ENCODE measurements around the gene WDR48. TPM values are rescaled to one million over a fixed set of nuclear protein-coding genes. Genes with fewer than 3 reads are reported as not detected.
A peak's percentile ranks its signal among the peaks of the same experiment; 100 is the strongest.

WDR48 gene
- total RNA-seq, 1 donor from 2014 or later, result 48.9 TPM

DNA sequence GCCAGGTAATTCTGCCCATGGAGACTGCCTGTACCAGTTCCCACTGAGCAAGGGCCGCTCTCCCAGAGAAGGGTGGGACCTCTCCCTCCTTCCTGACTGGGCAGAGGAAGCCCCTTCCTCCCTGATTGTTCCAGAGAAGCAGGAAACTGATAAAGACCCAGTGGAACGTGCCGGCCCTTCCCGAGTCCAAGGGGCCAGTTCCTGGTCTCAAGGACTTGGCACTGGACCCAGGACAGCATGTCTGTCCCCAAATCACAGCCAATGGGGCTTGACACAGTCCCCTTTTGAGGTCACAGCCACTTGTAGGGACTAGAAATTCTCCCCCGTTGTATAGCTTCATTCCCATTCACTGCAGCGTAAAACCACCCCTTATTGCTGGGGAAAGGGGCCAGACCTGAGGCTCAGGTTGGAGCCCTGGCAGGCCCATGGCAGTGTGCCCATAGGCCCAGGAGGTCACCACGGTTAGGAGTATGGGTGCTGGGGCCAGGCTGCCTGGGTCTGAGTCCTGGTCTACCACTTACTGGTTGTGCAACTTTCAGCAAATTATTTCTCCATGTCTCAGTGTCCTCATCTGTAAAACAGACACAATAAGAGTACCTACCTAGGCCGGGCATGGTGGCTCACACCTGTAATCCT is 83.5 kb downstream of the WDR48 start:
- TF ChIP-seq, protein P1, sequence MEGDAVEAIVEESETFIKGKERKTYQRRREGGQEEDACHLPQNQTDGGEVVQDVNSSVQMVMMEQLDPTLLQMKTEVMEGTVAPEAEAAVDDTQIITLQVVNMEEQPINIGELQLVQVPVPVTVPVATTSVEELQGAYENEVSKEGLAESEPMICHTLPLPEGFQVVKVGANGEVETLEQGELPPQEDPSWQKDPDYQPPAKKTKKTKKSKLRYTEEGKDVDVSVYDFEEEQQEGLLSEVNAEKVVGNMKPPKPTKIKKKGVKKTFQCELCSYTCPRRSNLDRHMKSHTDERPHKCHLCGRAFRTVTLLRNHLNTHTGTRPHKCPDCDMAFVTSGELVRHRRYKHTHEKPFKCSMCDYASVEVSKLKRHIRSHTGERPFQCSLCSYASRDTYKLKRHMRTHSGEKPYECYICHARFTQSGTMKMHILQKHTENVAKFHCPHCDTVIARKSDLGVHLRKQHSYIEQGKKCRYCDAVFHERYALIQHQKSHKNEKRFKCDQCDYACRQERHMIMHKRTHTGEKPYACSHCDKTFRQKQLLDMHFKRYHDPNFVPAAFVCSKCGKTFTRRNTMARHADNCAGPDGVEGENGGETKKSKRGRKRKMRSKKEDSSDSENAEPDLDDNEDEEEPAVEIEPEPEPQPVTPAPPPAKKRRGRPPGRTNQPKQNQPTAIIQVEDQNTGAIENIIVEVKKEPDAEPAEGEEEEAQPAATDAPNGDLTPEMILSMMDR (IDR thresholded peaks at IDR 0.05), result no peak
- H3K4me1 Mint-ChIP-seq, result no peaks in the 10 kb centered on the region
- no peak overlapping the region for H3K27ac Mint-ChIP-seq
- DNase-seq (no peak), ATAC-seq (ENCODE audit: low read depth) (no peak)
- H3K4me3 Mint-ChIP-seq, result no peak overlapping the region
- ChIA-PET POLR2A (no interaction called here), CTCF (no interaction called here)
- peaks cover 67% of the 10 kb centered on the region for H3K36me3 Mint-ChIP-seq (ENCODE audit: low read depth)
- H3K27me3 Mint-ChIP-seq, result no peaks in the 10 kb centered on the region
- intact Hi-C loops (cut with micrococcal nuclease), result no loop called here
- H3K9me3 Mint-ChIP-seq, result no peaks in the 10 kb centered on the region

DNA sequence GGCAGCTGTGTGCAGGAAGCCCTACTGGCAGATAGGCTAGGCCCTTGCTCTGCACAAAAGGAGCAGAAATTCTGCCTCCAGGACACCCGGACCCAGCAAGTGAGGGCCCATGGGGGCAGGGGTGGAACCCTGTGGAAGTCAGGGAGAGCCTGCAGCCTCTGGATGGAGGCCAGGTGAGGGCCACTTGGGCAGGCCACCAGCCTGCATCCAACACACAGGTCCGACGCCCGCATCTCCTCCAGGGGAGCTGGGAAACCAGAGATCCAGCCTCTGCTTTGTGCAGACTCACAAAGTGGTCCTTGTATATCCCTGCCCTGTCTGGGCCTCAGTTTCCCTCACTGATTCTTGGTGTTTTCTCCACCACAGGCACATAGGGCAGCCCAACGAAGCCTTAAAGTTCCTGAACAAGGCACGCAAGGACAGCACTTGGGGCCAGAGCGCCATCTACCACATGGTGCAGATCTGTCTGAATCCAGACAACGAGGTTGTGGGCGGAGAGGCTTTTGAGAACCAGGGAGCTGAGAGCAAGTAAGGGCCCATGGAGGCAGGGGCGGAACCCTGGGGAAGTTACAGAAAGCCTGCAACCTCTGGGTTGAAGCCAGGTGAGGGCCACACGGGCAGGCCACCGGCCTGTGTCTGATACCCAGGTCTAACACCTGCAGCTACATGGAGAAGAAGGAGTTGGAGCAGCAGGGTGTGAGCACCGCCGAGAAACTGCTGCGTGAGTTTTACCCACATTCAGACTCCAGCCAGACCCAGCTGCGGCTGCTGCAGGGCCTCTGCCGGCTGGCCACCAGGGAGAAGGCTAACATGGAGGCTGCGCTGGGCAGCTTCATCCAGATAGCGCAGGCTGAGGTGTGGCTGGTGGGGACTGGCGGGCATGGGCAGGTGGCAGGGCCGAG is 85.0 kb downstream of the WDR48 start:
- H3K9me3 Mint-ChIP-seq, result no peaks in the 10 kb centered on the region
- DNase-seq (no peak), ATAC-seq (ENCODE audit: low read depth) (no peak)
- TF ChIP-seq, protein P1 (IDR thresholded peaks at IDR 0.05), result no peak
- ChIA-PET POLR2A (interaction anchor here (0.8 kb wide), 1 partner anchor 12 kb away, joined by 3 read pairs; no protein-coding TSS in a partner anchor), CTCF (no interaction called here)
- no peaks in the 10 kb centered on the region for H3K27me3 Mint-ChIP-seq
- peak overlapping the region; percentile 12 for H3K27ac Mint-ChIP-seq
- H3K36me3 Mint-ChIP-seq (ENCODE audit: low read depth), result peaks cover 65% of the 10 kb centered on the region
- intact Hi-C loops (cut with micrococcal nuclease), result no loop called here
- no peak overlapping the region for H3K4me3 Mint-ChIP-seq
- H3K4me1 Mint-ChIP-seq, result peaks cover 15% of the 10 kb centered on the region

DNA sequence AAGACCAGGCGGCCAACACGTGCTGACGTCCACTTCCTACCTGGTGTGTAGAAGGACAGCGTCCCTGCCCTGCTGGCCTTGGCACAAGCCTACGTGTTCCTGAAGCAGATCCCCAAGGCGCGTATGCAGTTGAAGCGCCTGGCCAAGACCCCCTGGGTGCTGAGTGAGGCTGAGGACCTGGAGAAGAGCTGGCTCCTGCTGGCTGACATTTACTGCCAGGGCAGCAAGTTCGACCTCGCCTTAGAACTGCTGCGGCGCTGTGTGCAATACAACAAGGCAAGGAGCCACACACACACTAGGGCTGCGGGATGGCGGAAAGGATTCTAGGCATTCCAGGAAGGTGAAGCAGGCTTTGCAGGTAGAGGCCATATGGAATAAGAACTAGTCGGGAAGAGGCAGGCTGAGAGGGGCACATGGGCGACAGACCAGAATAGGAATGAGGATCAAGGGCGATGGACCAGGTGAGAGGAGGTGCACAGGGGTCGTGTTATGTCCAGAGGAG is 85.7 kb downstream of the WDR48 start:
- peaks cover 22% of the 10 kb centered on the region for H3K4me1 Mint-ChIP-seq
- no peak overlapping the region for H3K4me3 Mint-ChIP-seq
- peaks cover 66% of the 10 kb centered on the region for H3K36me3 Mint-ChIP-seq (ENCODE audit: low read depth)
- intact Hi-C loops (cut with micrococcal nuclease), result no loop called here
- ChIA-PET POLR2A (interaction anchor here (0.8 kb wide), 1 partner anchor 11 kb away, joined by 3 read pairs; no protein-coding TSS in a partner anchor), CTCF (no interaction called here)
- no peak for DNase-seq
- TF ChIP-seq, protein P1 (IDR thresholded peaks at IDR 0.05), result no peak
- H3K9me3 Mint-ChIP-seq, result no peaks in the 10 kb centered on the region
- no peaks in the 10 kb centered on the region for H3K27me3 Mint-ChIP-seq
- no peak for ATAC-seq (ENCODE audit: low read depth)
- H3K27ac Mint-ChIP-seq, result no peak overlapping the region

DNA sequence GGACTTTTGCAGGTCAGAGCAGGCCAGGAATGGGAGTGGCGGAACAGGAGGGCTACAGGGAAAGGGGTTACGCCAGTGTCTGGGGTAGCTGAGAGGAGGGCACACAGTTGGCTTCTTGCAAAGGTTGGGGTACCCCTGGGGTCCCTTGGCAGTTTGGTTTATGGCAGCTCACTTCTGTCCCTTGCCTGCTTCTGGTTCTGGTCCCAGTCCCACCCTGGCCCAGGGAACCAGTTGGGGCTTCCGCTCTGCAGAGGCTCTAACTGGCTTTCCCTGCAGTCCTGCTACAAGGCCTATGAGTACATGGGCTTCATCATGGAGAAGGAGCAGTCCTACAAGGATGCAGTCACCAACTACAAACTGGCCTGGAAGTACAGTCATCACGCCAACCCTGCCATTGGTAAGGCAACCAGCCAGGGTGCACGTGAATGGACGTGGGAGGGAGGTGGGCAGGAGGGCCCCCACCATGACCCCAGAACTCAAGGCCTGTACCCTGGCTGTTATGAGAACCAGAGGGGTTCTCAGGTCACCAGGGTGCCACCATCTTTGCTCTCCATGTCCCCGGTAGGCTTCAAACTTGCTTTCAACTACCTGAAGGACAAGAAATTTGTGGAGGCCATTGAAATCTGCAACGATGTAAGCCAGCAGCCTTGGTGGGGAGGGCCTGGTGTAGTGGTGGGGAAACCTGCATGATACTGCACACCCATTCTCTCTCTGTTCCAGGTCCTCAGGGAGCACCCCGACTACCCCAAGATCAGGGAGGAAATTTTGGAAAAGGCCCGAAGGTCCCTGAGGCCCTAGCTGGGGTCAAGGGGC is 86.4 kb downstream of the WDR48 start:
- peaks cover 69% of the 10 kb centered on the region for H3K36me3 Mint-ChIP-seq (ENCODE audit: low read depth)
- H3K4me1 Mint-ChIP-seq, result peaks cover 28% of the 10 kb centered on the region
- H3K27ac Mint-ChIP-seq, result peak overlapping the region; percentile 31
- ATAC-seq (ENCODE audit: low read depth) (no peak), DNase-seq (no peak)
- no peaks in the 10 kb centered on the region for H3K27me3 Mint-ChIP-seq
- POLR2A ChIA-PET, result no interaction called here
- TF ChIP-seq, protein P1 (IDR thresholded peaks at IDR 0.05), result no peak
- no peaks in the 10 kb centered on the region for H3K9me3 Mint-ChIP-seq
- intact Hi-C loops (cut with micrococcal nuclease), result no loop called here
- no peak overlapping the region for H3K4me3 Mint-ChIP-seq
- CTCF ChIA-PET, result no interaction called here
